ENCODE results near the gene ZNF443.
A peak's percentile ranks its signal among the peaks of the same experiment; 100 is the strongest.
"Not testable (repeated sequence)": the region's sequence is repeated elsewhere in the genome, so short reads cannot be mapped to it uniquely, and the experiment has no call there.

Gene ZNF443

DNA sequence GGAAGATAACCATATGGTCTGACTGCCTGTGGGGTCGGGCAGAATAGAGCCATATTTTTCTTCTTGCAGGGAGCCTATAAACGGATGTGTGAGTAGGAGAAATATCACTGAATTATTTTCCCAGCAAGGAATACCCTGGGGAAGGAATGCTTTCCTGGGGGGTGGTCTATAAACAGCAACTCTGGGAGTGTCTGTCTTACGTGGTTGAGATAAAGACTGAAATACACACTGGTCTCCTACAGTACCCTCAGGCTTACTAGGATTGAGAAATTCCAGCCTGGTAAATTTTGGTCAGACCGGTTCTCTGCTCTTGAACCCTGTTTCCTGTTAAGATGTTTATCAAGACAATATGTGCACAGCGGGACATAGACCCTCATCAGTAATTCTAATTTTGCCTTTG is 23.5 kb downstream of the ZNF443 start:
- DNase-seq (ENCODE audit: low spot score), result not testable (repeated sequence)

GRCh38 chr19:12411893-12412292 is 28.9 kb downstream of the ZNF443 start:
- DNase-seq (ENCODE audit: low spot score), result no peak

DNA sequence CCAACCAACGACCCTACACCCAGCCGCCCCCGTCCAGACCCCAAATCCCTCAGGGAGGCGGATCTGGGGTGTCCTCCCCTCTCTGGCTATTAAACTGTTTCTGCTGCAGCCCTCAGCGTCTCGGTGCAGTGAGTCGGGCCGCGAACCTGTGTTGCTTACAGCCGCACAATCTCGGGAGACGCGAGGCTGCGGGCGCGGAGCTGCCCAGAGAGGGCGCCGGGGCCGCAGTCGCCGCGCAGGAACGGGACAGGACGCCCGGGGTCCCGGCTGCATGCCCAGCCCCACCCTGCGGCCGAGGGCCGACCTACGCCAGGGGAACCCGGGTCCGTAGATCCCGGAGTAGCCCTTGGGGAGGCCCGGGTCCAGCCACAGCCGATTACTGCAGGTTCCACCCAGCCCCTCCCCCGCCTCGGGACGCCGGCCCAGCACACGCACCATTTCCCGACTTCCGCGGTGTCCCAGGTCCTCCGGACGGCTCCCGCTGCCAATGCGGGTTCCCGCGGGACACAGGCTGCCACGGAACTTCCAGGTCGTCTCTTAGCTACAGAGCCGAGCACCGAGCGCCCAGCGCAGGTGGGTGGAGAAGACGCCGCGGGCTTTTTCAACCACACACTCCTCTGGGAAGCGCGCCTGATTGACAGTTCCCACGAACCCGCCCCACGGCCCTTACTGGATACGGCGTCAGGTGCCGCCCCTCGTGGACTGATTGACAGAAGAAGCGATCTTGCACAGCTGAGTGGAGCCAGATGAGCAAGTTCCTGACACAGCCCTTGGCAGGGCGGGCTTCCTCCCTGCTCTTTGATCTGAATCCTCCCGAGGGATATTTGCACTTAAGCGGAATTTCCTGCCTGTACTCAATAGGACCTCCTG is 40.0 kb downstream of the ZNF443 start, which contains the start of gene ZNF799:
Gene ZNF799 (minus strand): TSS at position 639 of the 870 bp plus-strand sequence. CDS start 201 bp downstream, at position 438.
- DNase-seq (ENCODE audit: low spot score), result peak; percentile 93

DNA sequence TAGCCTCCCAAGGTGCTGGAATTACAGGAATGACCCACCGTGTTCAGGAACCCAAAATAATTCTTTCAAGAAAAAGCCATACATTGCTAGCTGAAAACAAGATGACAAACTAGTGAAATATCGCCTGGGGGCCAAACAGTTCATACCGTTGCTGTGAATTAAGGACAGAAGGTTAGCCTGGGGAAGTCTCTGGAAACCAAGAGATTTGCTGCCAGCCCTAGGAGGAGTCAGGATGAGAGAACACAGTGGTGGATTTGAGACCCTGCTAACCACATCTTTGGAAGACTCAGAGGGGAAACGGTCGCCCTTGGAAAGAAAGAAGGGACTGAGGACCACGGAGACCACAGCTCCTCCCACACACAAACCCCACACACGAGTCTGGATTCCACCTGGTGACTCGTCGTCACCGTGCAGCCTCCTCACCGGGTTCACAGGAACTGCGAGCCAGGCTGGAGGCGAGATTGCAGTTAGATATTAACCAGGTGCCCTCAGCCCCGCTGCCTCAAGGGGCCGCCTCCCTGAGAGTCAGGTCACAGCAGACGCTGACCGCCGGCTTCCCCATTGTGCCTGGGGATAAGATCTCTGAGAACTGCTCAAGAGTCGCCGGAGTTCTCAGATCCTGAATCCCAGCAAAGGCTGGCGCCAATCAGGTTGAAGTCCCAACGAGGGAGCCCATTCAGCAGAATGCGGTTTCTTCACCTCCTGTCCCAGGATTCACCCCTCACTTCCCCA is 40.8 kb downstream of the ZNF443 start:
- DNase-seq (ENCODE audit: low spot score), result peak; percentile 8

- DNase-seq (ENCODE audit: low spot score), result not testable (repeated sequence)
Observed at GRCh38 chr19:12391148-12391547, 49.7 kb downstream of the ZNF443 start.

- not testable (repeated sequence) for DNase-seq (ENCODE audit: low spot score)
Observed at GRCh38 chr19:12386365-12386764, 54.5 kb downstream of the ZNF443 start.

- no peak for DNase-seq (ENCODE audit: low spot score)
Observed at GRCh38 chr19:12380444-12380737, 60.4 kb downstream of the ZNF443 start.

GRCh38 chr19:12379732-12380443 is 60.9 kb downstream of the ZNF443 start:
- no peak for DNase-seq (ENCODE audit: low spot score)
